Ishikawa (cell line): ENCODE data around the gene BAZ1B.

Experiments used
- CEBPB ChIP-seq: IDR thresholded peaks from 2 replicates; pipeline ENCODE4 v1.6.1; 2012
- CREB1 ChIP-seq: IDR thresholded peaks from 2 replicates; pipeline ENCODE4 v1.6.1; 2012; ENCODE audit warnings: low read depth
- EGR1 ChIP-seq: IDR thresholded peaks from 2 replicates; pipeline ENCODE4 v1.6.1; 2012
- EP300 ChIP-seq: IDR thresholded peaks from 2 replicates; pipeline ENCODE4 v1.6.1; 2012; ENCODE audit warnings: borderline replicate concordance
- FOXM1 ChIP-seq: IDR thresholded peaks from 2 replicates; pipeline ENCODE4 v1.6.1; 2012; ENCODE audit warnings: low read depth, borderline replicate concordance
- NFIC ChIP-seq: IDR thresholded peaks from 2 replicates; pipeline ENCODE4 v1.6.1; 2012
- RAD21 ChIP-seq: IDR thresholded peaks from 2 replicates; pipeline ENCODE4 v1.6.1; 2012; ENCODE audit warnings: low read depth
- TAF1 ChIP-seq: IDR thresholded peaks from 2 replicates; pipeline ENCODE4 v1.6.1; 2012; ENCODE audit warnings: low read depth, mild to moderate bottlenecking
- TCF12 ChIP-seq: IDR thresholded peaks from 2 replicates; pipeline ENCODE4 v1.6.1; 2012; ENCODE audit warnings: low read depth
- TEAD4 ChIP-seq: IDR thresholded peaks from 2 replicates; pipeline ENCODE4 v1.6.1; 2012
- YY1 ChIP-seq: IDR thresholded peaks from 2 replicates; pipeline ENCODE4 v1.6.1; 2012; ENCODE audit warnings: low read depth
- ZBTB7A ChIP-seq: IDR thresholded peaks from 2 replicates; pipeline ENCODE4 v1.6.1; 2012; ENCODE audit warnings: low read depth
- TF ChIP-seq, protein P1 (sequence below): IDR thresholded peaks from 2 replicates; pipeline ENCODE4 v1.6.1; 2012
- TF ChIP-seq, protein P2 (sequence below): IDR thresholded peaks from 2 replicates; pipeline ENCODE4 v1.6.1; 2012; ENCODE audit warnings: low read depth, mild to moderate bottlenecking
- TF ChIP-seq, protein P3 (sequence below): IDR thresholded peaks from 2 replicates; pipeline ENCODE4 v1.6.1; 2012

BAZ1B gene

DNA sequence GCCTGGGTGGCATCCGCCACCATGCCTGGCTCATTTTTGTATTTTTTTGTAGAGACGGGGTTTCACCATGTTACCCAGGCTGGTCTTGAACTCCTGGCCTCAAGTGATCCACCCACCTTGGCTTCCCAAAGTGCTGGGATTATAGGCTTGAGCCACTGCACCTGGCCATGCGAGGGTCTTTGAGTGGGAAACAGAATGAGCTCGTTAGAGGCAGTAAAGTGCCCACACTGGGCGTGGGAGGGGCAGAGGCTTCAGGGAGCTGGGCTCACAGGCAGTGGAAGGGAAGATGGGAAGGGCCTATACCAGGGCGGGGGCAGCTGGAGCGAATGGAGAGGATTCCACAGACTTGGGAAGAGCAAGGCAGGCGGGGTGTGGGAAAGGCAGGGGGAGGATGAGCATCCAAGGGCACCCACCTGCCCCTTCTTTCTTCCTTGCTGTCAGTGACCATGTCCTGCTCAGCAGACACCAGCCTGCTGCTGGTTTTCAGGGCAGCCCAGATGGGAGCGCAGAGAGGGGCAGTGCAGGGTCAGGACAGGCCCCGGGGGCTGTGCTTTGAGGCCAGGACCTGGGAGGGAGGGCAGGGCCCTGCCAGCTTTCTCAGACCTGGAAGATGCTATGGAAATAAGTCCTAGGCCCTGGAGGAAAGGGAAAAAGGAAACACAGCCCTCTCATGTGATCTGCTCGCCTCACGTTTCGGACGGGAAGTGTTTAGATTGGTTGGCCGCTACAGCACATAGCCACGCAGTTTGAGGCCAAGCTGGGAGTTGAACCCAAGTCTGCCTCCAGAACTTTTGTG is 84.3 kb downstream of the BAZ1B start:
- no peak for TF ChIP-seq CREB1
- TF ChIP-seq EGR1 = no peak

DNA sequence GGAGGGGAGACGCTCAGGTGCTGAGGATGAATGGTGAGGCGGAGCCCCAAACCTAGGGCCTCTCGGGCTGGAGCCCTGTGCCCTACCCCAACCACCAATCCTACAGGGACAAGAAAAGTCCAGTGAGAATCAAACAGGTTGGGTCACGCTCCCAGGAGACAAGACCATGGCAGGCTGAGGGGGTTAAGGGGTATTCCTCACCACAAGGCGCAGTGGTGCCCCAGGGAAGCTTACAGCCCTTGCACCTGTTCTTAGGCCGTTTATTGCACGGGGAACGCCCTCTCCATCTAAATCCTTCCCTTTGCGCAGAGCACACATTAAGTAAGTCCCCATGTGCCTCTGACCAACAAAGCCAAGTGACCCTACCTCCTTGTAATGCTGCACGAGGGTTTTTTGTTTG is 85.0 kb downstream of the BAZ1B start:
- TF ChIP-seq FOXM1 (no peak), TAF1 (no peak), NFIC (no peak), ZBTB7A (no peak)
- TF ChIP-seq, protein P1, sequence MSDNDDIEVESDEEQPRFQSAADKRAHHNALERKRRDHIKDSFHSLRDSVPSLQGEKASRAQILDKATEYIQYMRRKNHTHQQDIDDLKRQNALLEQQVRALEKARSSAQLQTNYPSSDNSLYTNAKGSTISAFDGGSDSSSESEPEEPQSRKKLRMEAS = no peak

DNA sequence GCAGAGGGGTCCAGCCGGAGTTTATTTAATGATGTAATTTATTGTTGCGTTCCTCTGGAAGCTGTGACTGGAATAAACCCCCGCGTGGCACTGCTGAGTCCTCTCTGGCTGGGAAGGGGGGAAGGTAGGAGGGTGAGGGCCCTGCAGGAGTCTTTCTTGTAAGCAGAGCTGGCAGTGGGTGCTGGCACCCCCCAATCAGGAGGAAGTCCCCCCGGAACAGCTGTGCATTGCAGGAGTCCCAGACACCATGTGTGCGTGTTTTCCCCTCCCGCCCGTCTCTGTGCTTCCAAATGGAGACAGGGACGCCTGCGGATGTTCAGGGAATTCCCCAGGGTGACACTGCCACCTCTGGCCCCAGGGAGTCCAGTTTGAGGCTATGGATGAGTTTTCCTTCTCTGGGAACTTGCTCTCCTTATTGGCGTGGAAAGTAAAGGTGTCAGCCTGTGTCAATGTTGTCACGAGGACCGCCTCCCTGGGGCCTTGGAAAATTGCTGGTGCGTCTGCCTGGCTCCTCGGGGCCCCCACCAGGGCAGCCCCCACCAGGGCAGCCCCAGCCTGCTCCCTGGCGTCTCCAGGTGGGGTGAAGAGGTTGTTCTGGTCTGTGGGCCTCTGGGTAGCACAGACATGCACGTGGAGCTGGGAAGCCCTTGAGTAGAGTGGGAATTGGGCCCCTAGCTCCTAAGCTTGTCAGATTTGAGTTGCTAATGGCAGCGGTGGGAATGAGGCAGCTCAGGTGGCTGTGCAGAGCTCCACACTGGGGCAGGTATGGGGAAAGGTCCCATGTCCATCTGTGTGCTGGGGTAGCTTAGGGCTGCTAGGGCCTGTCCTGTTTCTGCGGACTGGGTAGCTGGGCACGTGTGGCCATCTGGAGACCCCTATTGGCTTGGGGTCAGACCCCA is 85.8 kb downstream of the BAZ1B start:
- TF ChIP-seq NFIC (no peak), EP300 (no peak), RAD21 (peak; percentile 10; the same call in 1 of the 2 replicates)
- TF ChIP-seq, protein P2, sequence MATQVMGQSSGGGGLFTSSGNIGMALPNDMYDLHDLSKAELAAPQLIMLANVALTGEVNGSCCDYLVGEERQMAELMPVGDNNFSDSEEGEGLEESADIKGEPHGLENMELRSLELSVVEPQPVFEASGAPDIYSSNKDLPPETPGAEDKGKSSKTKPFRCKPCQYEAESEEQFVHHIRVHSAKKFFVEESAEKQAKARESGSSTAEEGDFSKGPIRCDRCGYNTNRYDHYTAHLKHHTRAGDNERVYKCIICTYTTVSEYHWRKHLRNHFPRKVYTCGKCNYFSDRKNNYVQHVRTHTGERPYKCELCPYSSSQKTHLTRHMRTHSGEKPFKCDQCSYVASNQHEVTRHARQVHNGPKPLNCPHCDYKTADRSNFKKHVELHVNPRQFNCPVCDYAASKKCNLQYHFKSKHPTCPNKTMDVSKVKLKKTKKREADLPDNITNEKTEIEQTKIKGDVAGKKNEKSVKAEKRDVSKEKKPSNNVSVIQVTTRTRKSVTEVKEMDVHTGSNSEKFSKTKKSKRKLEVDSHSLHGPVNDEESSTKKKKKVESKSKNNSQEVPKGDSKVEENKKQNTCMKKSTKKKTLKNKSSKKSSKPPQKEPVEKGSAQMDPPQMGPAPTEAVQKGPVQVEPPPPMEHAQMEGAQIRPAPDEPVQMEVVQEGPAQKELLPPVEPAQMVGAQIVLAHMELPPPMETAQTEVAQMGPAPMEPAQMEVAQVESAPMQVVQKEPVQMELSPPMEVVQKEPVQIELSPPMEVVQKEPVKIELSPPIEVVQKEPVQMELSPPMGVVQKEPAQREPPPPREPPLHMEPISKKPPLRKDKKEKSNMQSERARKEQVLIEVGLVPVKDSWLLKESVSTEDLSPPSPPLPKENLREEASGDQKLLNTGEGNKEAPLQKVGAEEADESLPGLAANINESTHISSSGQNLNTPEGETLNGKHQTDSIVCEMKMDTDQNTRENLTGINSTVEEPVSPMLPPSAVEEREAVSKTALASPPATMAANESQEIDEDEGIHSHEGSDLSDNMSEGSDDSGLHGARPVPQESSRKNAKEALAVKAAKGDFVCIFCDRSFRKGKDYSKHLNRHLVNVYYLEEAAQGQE = no peak

DNA sequence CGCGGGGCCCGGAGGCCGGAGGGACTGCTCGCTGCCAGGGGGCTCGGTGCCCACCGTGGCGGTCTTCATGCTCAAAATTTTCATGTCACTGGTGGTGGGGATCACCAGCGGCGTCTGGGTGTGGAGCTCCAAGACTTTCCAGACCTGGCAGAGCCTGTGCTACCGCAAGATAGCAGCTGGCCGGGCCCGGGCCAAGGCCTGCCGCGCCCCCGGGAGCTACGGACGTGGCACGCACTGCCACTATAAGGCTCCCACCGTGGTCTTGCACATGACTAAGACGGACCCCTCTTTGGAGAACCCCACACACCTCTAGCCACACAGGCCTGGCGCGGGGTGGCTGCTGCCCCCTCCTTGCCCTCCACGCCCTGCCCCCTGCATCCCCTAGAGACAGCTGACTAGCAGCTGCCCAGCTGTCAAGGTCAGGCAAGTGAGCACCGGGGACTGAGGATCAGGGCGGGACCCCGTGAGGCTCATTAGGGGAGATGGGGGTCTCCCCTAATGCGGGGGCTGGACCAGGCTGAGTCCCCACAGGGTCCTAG is 86.6 kb downstream of the BAZ1B start:
- no peak for TF ChIP-seq NFIC
- TF ChIP-seq, protein P1 = no peak
- TF ChIP-seq, protein P2 = no peak
- no peak for TF ChIP-seq TEAD4
- TF ChIP-seq RAD21 = no peak
- TF ChIP-seq CEBPB = no peak
- TF ChIP-seq CREB1 = no peak
- TF ChIP-seq YY1 = no peak
- TF ChIP-seq EP300 = no peak
- TF ChIP-seq TAF1 = no peak
- no peak for TF ChIP-seq EGR1

DNA sequence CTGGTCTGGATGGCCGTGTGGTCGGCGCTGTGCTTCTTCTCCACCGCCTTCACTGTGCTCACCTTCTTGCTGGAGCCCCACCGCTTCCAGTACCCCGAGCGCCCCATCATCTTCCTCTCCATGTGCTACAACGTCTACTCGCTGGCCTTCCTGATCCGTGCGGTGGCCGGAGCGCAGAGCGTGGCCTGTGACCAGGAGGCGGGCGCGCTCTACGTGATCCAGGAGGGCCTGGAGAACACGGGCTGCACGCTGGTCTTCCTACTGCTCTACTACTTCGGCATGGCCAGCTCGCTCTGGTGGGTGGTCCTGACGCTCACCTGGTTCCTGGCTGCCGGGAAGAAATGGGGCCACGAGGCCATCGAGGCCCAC is 87.4 kb downstream of the BAZ1B start:
- no peak for TF ChIP-seq EGR1
- no peak for TF ChIP-seq FOXM1
- TF ChIP-seq, protein P2 = no peak
- no peak for TF ChIP-seq CREB1
- no peak for TF ChIP-seq EP300
- TF ChIP-seq YY1 = no peak
- no peak for TF ChIP-seq CEBPB
- no peak for TF ChIP-seq TEAD4
- TF ChIP-seq, protein P1 = no peak
- TF ChIP-seq ZBTB7A = no peak
- TF ChIP-seq NFIC = no peak
- no peak for TF ChIP-seq TAF1
- TF ChIP-seq TCF12 = no peak
- TF ChIP-seq RAD21 = no peak
- TF ChIP-seq, protein P3, sequence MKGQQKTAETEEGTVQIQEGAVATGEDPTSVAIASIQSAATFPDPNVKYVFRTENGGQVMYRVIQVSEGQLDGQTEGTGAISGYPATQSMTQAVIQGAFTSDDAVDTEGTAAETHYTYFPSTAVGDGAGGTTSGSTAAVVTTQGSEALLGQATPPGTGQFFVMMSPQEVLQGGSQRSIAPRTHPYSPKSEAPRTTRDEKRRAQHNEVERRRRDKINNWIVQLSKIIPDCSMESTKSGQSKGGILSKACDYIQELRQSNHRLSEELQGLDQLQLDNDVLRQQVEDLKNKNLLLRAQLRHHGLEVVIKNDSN = no peak
